Activated CD8-positive, alpha-beta memory T cell treated with anti-CD3 and anti-CD28 coated beads for 4 hours (primary cell): ENCODE data around the gene EIF4EBP2.

Experiments used
- DNase-seq, 2 donors: peaks; one replicate each; pipeline ENCODE4 v3.0.0-alpha.2; 2020; ENCODE audit warnings: low read depth in 2 of 2

Gene EIF4EBP2

GRCh38 chr10:70404036-70404786 is at the start of gene EIF4EBP2:
TSS of gene EIF4EBP2 (plus strand) at chr10:70404145. CDS start at chr10:70404402, 257 bp downstream.
- peak; percentile 94 to 99 for DNase-seq

GRCh38 chr10:70354556-70354955 is 49.4 kb upstream of the EIF4EBP2 start:
- no peak for DNase-seq

- no peak for DNase-seq
Measured at GRCh38 chr10:70355051-70356021, 48.6 kb upstream of the EIF4EBP2 start.

- no peak for DNase-seq
Measured at GRCh38 chr10:70357565-70357964, 46.4 kb upstream of the EIF4EBP2 start.

- DNase-seq: no peak
Measured at GRCh38 chr10:70358446-70358845, 45.5 kb upstream of the EIF4EBP2 start.

- DNase-seq: no peak
Measured at GRCh38 chr10:70359017-70359550, 44.9 kb upstream of the EIF4EBP2 start.

GRCh38 chr10:70360215-70360614 is 43.7 kb upstream of the EIF4EBP2 start:
- DNase-seq: no peak

- no peak for DNase-seq
Measured at GRCh38 chr10:70362328-70362727, 41.6 kb upstream of the EIF4EBP2 start.

GRCh38 chr10:70363292-70363691 is 40.7 kb upstream of the EIF4EBP2 start:
- DNase-seq: no peak

- DNase-seq: peak; percentile 61 to 67
Measured at GRCh38 chr10:70363971-70364771, 39.8 kb upstream of the EIF4EBP2 start.

- no peak for DNase-seq
Measured at GRCh38 chr10:70364772-70365091, 39.2 kb upstream of the EIF4EBP2 start.

- DNase-seq: no peak
Measured at GRCh38 chr10:70367195-70367796, 36.6 kb upstream of the EIF4EBP2 start.

GRCh38 chr10:70368774-70369482 is 35.0 kb upstream of the EIF4EBP2 start:
- no peak for DNase-seq

- no peak for DNase-seq
Measured at GRCh38 chr10:70369498-70370018, 34.4 kb upstream of the EIF4EBP2 start.

GRCh38 chr10:70370766-70371165 is 33.2 kb upstream of the EIF4EBP2 start:
- DNase-seq: no peak

GRCh38 chr10:70371846-70372245 is 32.1 kb upstream of the EIF4EBP2 start:
- no peak for DNase-seq

- DNase-seq: no peak
Measured at GRCh38 chr10:70374775-70375614, 28.9 kb upstream of the EIF4EBP2 start.

GRCh38 chr10:70376436-70377378 is 27.2 kb upstream of the EIF4EBP2 start:
- no peak for DNase-seq
